Heart left ventricle (tissue), 16 donors: ENCODE data around the gene EFNA5. TPM values are rescaled to one million over a fixed set of nuclear protein-coding genes. Genes with fewer than 3 reads are reported as not detected.

Source experiments
- ATAC-seq, 4 donors: fragments of 200-7000 bp; cut with Tn5 transposase; one replicate each; pipeline ENCODE4 v1.9.1; 2020 to 2022; ENCODE audit warnings: moderate library complexity in 4 of 4, mild to moderate bottlenecking in 3 of 4, moderate number of reproducible peaks in 1 of 4
- DNase-seq, 5 donors: peaks; one replicate each; pipeline ENCODE4 v3.0.0-alpha.2; 2020
- H3K27ac ChIP-seq, 12 donors: fragments of 200-600 bp; sonication (generic) in 4 of 12; one replicate each; pipeline versions ENCODE4 v1.5.0 to v1.8.0; 2016 to 2022; ENCODE audit warnings: mild to moderate bottlenecking in 2 of 12
- H3K27me3 ChIP-seq, 9 donors: fragments of 200-600 bp; sonication (generic) in 2 of 9; one replicate each; pipeline versions ENCODE4 v1.5.1 to v1.8.0; 2016 to 2022; ENCODE audit warnings: mild to moderate bottlenecking in 3 of 9
- H3K36me3 ChIP-seq, 9 donors: fragments of 200-600 bp; sonication (generic) in 2 of 9; one replicate each; pipeline versions ENCODE4 v1.5.0 to v1.8.0; 2018 to 2022; ENCODE audit warnings: mild to moderate bottlenecking in 2 of 9
- H3K4me1 ChIP-seq, 12 donors: fragments of 200-600 bp; sonication (generic) in 4 of 12; one replicate each; pipeline versions ENCODE4 v1.5.0 to v1.8.0; 2016 to 2022; ENCODE audit warnings: mild to moderate bottlenecking in 3 of 12
- H3K4me3 ChIP-seq, 12 donors: fragments of 200-600 bp; sonication (generic) in 4 of 12; one replicate each; pipeline versions ENCODE4 v1.5.0 to v1.8.0; 2017 to 2022; ENCODE audit warnings: mild to moderate bottlenecking in 9 of 12, moderate library complexity in 4 of 12
- H3K9me3 ChIP-seq, 12 donors: fragments of 200-600 bp; sonication (generic) in 4 of 12; one replicate each; pipeline versions ENCODE4 v1.5.0 to v1.8.0; 2016 to 2022; ENCODE audit warnings: mild to moderate bottlenecking in 1 of 12
- POLR2A ChIP-seq, 2 donors: fragments of 450-650 bp; IDR thresholded peaks; one replicate each; pipeline ENCODE4 v1.6.1; 2017; ENCODE audit warnings: antibody characterized with exemption in 2 of 2, mild to moderate bottlenecking in 2 of 2, moderate library complexity in 2 of 2
- WGBS, 4 donors: extraction: QIAGEN DNeasy Blood & Tissue Kit in 2 of 4; methylation state at CpG; one replicate each; pipeline versions ENCODE4 v1.1.5 to v1.1.7; 2013 to 2018; 5-methylcytosine and 5-hydroxymethylcytosine counted together
- intact Hi-C, 10 donors: fragments of 100-400 bp; cut with DNase I; formaldehyde crosslinking; loops; one replicate each; pipeline versions ENCODE4 v1.11.1 to v1.14.2; 2022
- polyA plus RNA-seq, 2 donors: library from polyadenylated mRNA; stranded (reverse); fragments of 200-250 nt; gene quantifications; one replicate each; pipeline ENCODE4 v1.2.3, GENCODE V29; 2013
- total RNA-seq, 9 donors: library from RNA; depleted of rRNA in 2 of 9; stranded (reverse); fragments of >200 nt in 2 of 9; fragmentation: NEBNext Ultra II Directional in 3 of 9; extraction: Animal tissue kit (Norgen Biotek cat#: 25700) in 3 of 9; gene quantifications; one replicate each; pipeline versions ENCODE4 v1.1.0 to v1.2.4, GENCODE V29; 2016 to 2023
- TF ChIP-seq, protein P1 (sequence below), 12 donors: fragments of 200-600 bp; sonication (generic) in 4 of 12; IDR thresholded peaks; one replicate each; pipeline versions ENCODE4 v1.5.0 to v1.8.0; 2018 to 2022; ENCODE audit warnings: antibody characterized with exemption in 12 of 12, mild to moderate bottlenecking in 5 of 12
- donor health status: ischemic (EF 13 %, LVEDD 7.1; RV severe dilation, severe dysfunction).
- donor health status: healthy with polysubstance abuse.
- donor health status: DM: no; HTN: yes; CAD: no.
- donor health status: DM: no; HTN: no; CAD: no.
- donor health status: ischemic (EF 25% LVEDD 6.9; RV normal size, moderate dysfunction).
- donor health status: ischemic (EF 25% LVEDD 5.7; RV mildly dilated, moderate dysfunction).
- donor health status: healthy.
- donor health status: DM: yes; HTN: yes; CAD: no.
- donor health status: ischemic (EF 35%, LVEDD 5.7; RV mildly dilated, moderate dysfunction).
- donor health status: nonischemic (EF 11% LVEDD 7.7; RV severe dilation, severe dysfunction).
- donor health status: DM: yes; HTN: yes; CAD: no.
- donor health status: PGD.
- donor health status: ischemic (EF 29% LVEDD 5.4; RV normal size, mild dysfunction).
- donor health status: nonischemic (EF 23%, LVEDD 6.1; RV moderate dilation, normal function).

EFNA5 gene
- total and polyA plus RNA-seq, 11 donors = 6.1 to 58.4 (median 28.3) TPM

DNA sequence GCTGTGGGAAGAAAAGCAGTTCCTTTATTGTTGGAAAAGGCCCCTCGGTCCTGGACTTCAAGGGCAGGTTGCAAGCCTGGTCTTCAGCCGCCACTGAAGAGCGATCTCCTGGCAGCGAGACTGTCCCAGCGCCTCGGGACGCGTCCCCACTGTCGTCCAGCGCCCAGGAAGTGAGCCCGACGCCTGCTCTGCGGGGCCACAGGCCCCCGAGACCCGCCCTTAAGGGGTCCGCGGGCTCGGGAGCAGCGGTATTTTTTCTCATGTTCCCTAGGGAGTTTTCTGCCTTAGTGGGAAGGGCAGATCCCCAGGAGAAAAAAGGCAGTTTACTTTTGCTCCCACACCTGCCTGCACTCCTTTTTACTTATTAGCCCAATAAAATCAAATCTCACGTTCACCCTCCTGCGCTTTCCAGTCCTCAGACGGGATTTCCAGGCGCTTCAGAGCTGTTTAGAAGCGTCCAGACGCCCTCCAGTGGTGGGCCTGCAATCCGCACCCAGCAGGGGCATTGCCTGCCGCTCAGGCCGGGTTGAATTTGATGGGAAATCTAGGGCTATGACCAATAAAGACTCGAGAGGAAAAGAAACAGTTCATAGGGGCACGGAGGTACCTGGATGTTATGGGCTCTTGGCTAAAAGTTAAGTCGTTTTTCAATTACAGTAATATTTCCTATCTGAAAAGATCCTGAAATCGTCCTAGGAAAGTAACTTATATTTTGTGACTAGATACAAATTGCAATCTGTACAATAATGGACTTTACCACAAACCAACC, 2.8 kb upstream of the EFNA5 start:
- H3K27ac ChIP-seq = peak overlapping the region; percentile 24 to 93 (median 87)
- intact Hi-C loops = loop anchor here in 9 of 10 donors (1.0 to 10.0 kb wide), 17 partner anchors 71 to 1409 kb away; no protein-coding TSS in a partner anchor
- H3K9me3 ChIP-seq = no peaks in the 10 kb centered on the region
- H3K4me3 ChIP-seq = peak overlapping the region; percentile 48 to 79 (median 64)
- DNase-seq (peak; percentile 79 to 89 (median 85)), ATAC-seq (peak; percentile 49 to 62 (median 56))
- TF ChIP-seq, protein P1, sequence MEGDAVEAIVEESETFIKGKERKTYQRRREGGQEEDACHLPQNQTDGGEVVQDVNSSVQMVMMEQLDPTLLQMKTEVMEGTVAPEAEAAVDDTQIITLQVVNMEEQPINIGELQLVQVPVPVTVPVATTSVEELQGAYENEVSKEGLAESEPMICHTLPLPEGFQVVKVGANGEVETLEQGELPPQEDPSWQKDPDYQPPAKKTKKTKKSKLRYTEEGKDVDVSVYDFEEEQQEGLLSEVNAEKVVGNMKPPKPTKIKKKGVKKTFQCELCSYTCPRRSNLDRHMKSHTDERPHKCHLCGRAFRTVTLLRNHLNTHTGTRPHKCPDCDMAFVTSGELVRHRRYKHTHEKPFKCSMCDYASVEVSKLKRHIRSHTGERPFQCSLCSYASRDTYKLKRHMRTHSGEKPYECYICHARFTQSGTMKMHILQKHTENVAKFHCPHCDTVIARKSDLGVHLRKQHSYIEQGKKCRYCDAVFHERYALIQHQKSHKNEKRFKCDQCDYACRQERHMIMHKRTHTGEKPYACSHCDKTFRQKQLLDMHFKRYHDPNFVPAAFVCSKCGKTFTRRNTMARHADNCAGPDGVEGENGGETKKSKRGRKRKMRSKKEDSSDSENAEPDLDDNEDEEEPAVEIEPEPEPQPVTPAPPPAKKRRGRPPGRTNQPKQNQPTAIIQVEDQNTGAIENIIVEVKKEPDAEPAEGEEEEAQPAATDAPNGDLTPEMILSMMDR (IDR thresholded peaks at IDR 0.05) = peak; percentile 77 to 98 (median 92)
- TF ChIP-seq POLR2A (IDR thresholded peaks at IDR 0.05) = no peak
- peaks cover 0 to 77% (median 19%) of the 10 kb centered on the region in 9 donors for H3K27me3 ChIP-seq
- peaks cover 0 to 41% (median 10%) of the 10 kb centered on the region in 12 donors for H3K4me1 ChIP-seq
- no peaks in the 10 kb centered on the region for H3K36me3 ChIP-seq
- 2% methylated on average over 29 to 32 of the region's 32 CpGs for WGBS, 4 donors

DNA sequence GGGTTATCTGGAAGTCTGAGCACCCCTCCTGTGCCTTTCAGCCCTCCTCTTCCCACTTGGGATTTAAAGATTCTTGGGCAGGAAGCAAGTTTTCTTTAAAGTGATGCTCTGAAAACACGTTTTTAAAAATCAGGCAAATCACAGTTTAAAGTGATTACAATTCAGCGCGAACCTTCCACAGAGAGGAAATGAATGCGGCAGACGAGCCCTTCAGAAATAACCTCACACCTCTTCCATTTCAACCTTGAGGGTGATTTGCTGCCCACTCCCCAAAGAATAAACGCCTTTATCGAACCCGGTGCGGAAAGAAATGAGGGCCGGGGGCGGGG, 2.3 kb upstream of the EFNA5 start:
- 0 to 1% (median 1%) methylated on average over 11 of the region's 11 CpGs for WGBS, 4 donors
- H3K36me3 ChIP-seq = no peaks in the 10 kb centered on the region
- DNase-seq (no peak), ATAC-seq (no peak)
- intact Hi-C loops = loop anchor here in 9 of 10 donors (1.0 to 10.0 kb wide), 17 partner anchors 71 to 1408 kb away; no protein-coding TSS in a partner anchor
- H3K4me3 ChIP-seq = peak overlapping the region; percentile 48 to 79 (median 64)
- H3K9me3 ChIP-seq = no peaks in the 10 kb centered on the region
- peaks cover 0 to 82% (median 19%) of the 10 kb centered on the region in 9 donors for H3K27me3 ChIP-seq
- TF ChIP-seq POLR2A (IDR thresholded peaks at IDR 0.05) = no peak
- TF ChIP-seq, protein P1 (IDR thresholded peaks at IDR 0.05) = no peak
- H3K4me1 ChIP-seq = peaks cover 0 to 41% (median 10%) of the 10 kb centered on the region in 12 donors
- H3K27ac ChIP-seq = peak overlapping the region; percentile 24 to 93 (median 87)

DNA sequence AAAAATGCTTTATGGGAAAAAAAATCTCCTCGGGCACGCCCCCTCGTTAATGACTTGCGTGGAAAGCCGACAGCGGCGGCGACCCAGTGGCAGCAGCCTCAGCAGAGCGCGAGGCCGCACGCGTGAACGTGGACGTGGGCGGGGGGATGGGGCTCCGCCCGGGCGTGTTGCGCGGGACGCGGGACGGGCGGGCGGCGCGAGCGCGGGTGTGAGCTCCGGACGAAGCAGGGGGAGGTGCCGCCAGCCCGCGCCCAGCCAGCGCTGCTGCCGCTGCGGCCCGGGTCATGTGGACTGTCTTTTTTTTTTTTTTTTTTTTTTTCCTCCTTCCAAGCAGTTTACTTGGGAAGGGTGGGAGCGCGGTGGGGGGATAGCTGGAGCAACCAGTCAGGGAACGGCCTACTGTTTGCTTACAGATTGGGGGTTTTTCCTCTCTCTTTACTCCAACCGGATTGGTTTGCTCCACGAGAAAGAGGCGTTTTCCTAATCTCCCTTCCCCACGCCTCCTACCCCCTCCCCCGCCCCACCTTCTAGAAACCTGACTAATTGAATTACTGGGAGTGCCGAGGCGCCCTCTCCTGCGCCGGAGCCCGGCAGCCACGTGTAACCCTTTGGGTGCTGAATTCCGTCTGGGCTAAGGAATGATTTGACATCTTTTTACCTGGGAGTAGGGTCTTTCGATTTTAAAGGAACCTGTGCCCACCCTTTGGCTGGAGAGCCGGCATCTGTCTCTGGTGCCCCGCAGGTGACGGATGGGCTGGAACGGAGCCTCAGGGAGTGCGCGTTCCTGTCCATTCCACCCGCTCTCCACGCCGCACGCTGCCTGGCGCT, 1.7 kb upstream of the EFNA5 start:
- DNase-seq (peak; percentile 72 to 84 (median 76)), ATAC-seq (peak; percentile 66 to 75 (median 69))
- peak overlapping the region; percentile 48 to 79 (median 64) for H3K4me3 ChIP-seq
- peak in 1 of 2 donors; percentile 17 for TF ChIP-seq POLR2A (IDR thresholded peaks at IDR 0.05)
- TF ChIP-seq, protein P1 (IDR thresholded peaks at IDR 0.05) = no peak
- peaks cover 0 to 85% (median 19%) of the 10 kb centered on the region in 9 donors for H3K27me3 ChIP-seq
- H3K27ac ChIP-seq = peak overlapping the region; percentile 54 to 93 (median 87)
- intact Hi-C loops = loop anchor here in 9 of 10 donors (1.0 to 10.0 kb wide), 17 partner anchors 70 to 1408 kb away; no protein-coding TSS in a partner anchor
- H3K9me3 ChIP-seq = no peaks in the 10 kb centered on the region
- H3K4me1 ChIP-seq = peaks cover 0 to 41% (median 10%) of the 10 kb centered on the region in 12 donors
- 0 to 1% (median 1%) methylated on average over 51 to 66 of the region's 66 CpGs for WGBS, 4 donors
- no peaks in the 10 kb centered on the region for H3K36me3 ChIP-seq
